Ovary (tissue), 9 donors: Measurements from ENCODE around the gene GDF10. TPM values are rescaled to one million over a fixed set of nuclear protein-coding genes. Genes with fewer than 3 reads are reported as not detected.

ENCODE experiments used
- DNase-seq, 5 donors: peaks; one replicate each; pipeline ENCODE4 v3.0.0-alpha.2; 2019 to 2020
- H3K27ac ChIP-seq, 2 donors: fragments of 200-600 bp; one replicate each; pipeline versions ENCODE4 v1.5.1 to v1.8.0; 2019 to 2022
- H3K27me3 ChIP-seq: fragments of 200-600 bp; one replicate; pipeline ENCODE4 v1.8.0; 2022
- H3K36me3 ChIP-seq: fragments of 200-600 bp; sonication (generic); one replicate; pipeline ENCODE4 v1.5.1; 2019
- H3K4me1 ChIP-seq: one replicate; pipeline ENCODE4 v1.8.1; 2013; ENCODE audit warnings: mild to moderate bottlenecking, moderate library complexity; ENCODE audit not compliant: insufficient read depth
- H3K4me3 ChIP-seq: fragments of 200-600 bp; sonication (generic); one replicate; pipeline ENCODE4 v1.5.1; 2017
- H3K9me3 ChIP-seq, 2 donors: fragments of 200-600 bp in 1 of 2; sonication (generic) in 1 of 2; one replicate each; pipeline versions ENCODE4 v1.5.1 to v1.8.1; 2013 to 2019; ENCODE audit warnings: mild to moderate bottlenecking in 1 of 2, moderate library complexity in 1 of 2
- CTCF ChIP-seq, 3 donors: fragments of 450-650 bp in 2 of 3; fragments of 200-600 bp in 1 of 3; IDR thresholded peaks; one replicate each; pipeline versions ENCODE4 v1.5.1 to v1.8.0; 2016 to 2022; ENCODE audit warnings: antibody characterized with exemption in 3 of 3, mild to moderate bottlenecking in 1 of 3
- EP300 ChIP-seq: sonication (generic); formaldehyde crosslinking; IDR thresholded peaks from one replicate; pipeline ENCODE4 v1.6.1; 2017; ENCODE audit warnings: antibody characterized with exemption
- POLR2A ChIP-seq: fragments of 450-650 bp; IDR thresholded peaks from one replicate; pipeline ENCODE4 v1.6.1; 2017; ENCODE audit warnings: antibody characterized with exemption, mild to moderate bottlenecking, moderate library complexity
- WGBS, 3 donors: extraction: QIAGEN DNeasy Blood & Tissue Kit in 1 of 3; methylation state at CpG; one replicate each; pipeline versions ENCODE4 v1.1.5 to v1.1.7; 2013 to 2017; 5-methylcytosine and 5-hydroxymethylcytosine counted together
- intact Hi-C, 4 donors: fragments of 100-400 bp; cut with DNase I; formaldehyde crosslinking; loops; one replicate each; pipeline versions ENCODE4 v1.11.0 to v1.15.1; 2022 to 2023
- polyA plus RNA-seq, 2 donors: library from polyadenylated mRNA; stranded (reverse); fragments of 200-250 nt in 1 of 2; fragments of 350-450 nt in 1 of 2; fragmentation: Illumina TruSeq in 1 of 2; extraction: RNeasy Lipid Tissue Mini Kit (QIAGEN cat#74804) in 1 of 2; gene quantifications; one replicate each; pipeline ENCODE4 v1.2.3, GENCODE V29; 2013 to 2014
- total RNA-seq, 7 donors: library from RNA; depleted of rRNA in 2 of 7; stranded (reverse); fragments of >200 nt in 2 of 7; fragmentation: NEBNext Ultra II Directional in 3 of 7; extraction: Animal tissue kit (Norgen Biotek cat#: 25700) in 3 of 7; gene quantifications; one replicate each; pipeline versions ENCODE4 v1.1.0 to v1.2.4, GENCODE V29; 2016 to 2023
- donor health status: DM: no; HTN: no; CAD: no; lungs with moderate emphysema.
- donor health status: DM: no; HTN: no; CAD: no.
- donor health status: Bipolar disorder and iron deficiency.
- donor health status: DM: yes; HTN: yes; CAD: no.
- donor health status: DM: no; HTN: no; CAD: no.
- donor health status: DM: yes; HTN: yes; CAD: no.

Gene GDF10
- total and polyA plus RNA-seq, 9 donors = 0.12 to 1.2 (median 0.53) TPM; not detected in 3

GRCh38 chr10:47309408-47310089, 9.6 kb downstream of the GDF10 start:
- H3K9me3 ChIP-seq = no peaks in the 10 kb centered on the region
- 86 to 88% (median 88%) methylated on average over 28 to 34 of the region's 34 CpGs for WGBS, 3 donors
- TF ChIP-seq POLR2A (no peak), EP300 (no peak)
- intact Hi-C loops = loop anchor here in 2 of 4 donors (5.0 to 10.0 kb wide), 2 partner anchors 285 to 287 kb away; no protein-coding TSS in a partner anchor
- no peaks in the 10 kb centered on the region for H3K27me3 ChIP-seq
- no peak for DNase-seq
- H3K4me3 ChIP-seq = no peak overlapping the region
- H3K27ac ChIP-seq = no peak overlapping the region
- no peaks in the 10 kb centered on the region for H3K4me1 ChIP-seq
- H3K36me3 ChIP-seq = no peaks in the 10 kb centered on the region

GRCh38 chr10:47310090-47310505, 10.1 kb downstream of the GDF10 start:
- intact Hi-C loops = loop anchor here in 2 of 4 donors (5.0 to 10.0 kb wide), 2 partner anchors 285 to 288 kb away; no protein-coding TSS in a partner anchor
- H3K4me1 ChIP-seq = no peaks in the 10 kb centered on the region
- no peaks in the 10 kb centered on the region for H3K9me3 ChIP-seq
- no peaks in the 10 kb centered on the region for H3K27me3 ChIP-seq
- no peak overlapping the region for H3K27ac ChIP-seq
- DNase-seq = no peak
- no peak overlapping the region for H3K4me3 ChIP-seq
- 94 to 95% (median 95%) methylated on average over 28 to 37 of the region's 37 CpGs for WGBS, 3 donors
- TF ChIP-seq POLR2A (no peak), CTCF (IDR thresholded peaks at IDR 0.05) (no peak), EP300 (no peak)
- H3K36me3 ChIP-seq = no peaks in the 10 kb centered on the region

GRCh38 chr10:47311193-47311931, 11.4 kb downstream of the GDF10 start:
- intact Hi-C loops = loop anchor here in 2 of 4 donors (5.0 to 10.0 kb wide), 2 partner anchors 287 to 289 kb away; no protein-coding TSS in a partner anchor

GRCh38 chr10:47311932-47312662, 12.1 kb downstream of the GDF10 start:
- 31 to 37% (median 32%) methylated on average over 20 of the region's 20 CpGs for WGBS, 3 donors
- TF ChIP-seq POLR2A (no peak), CTCF (IDR thresholded peaks at IDR 0.05) (peak in 1 of 3 donors; percentile 23)
- no peak overlapping the region for H3K27ac ChIP-seq
- H3K4me1 ChIP-seq = no peaks in the 10 kb centered on the region
- H3K9me3 ChIP-seq = no peaks in the 10 kb centered on the region
- H3K4me3 ChIP-seq = no peak overlapping the region
- intact Hi-C loops = loop anchor here in 2 of 4 donors (5.0 to 10.0 kb wide), 2 partner anchors 287 to 290 kb away; no protein-coding TSS in a partner anchor
- DNase-seq = peak; percentile 37 to 76 (median 55)
- no peaks in the 10 kb centered on the region for H3K36me3 ChIP-seq
- no peaks in the 10 kb centered on the region for H3K27me3 ChIP-seq

More at GRCh38 chr10:47311193-47311931, 11.4 kb downstream of the GDF10 start:
- no peak for TF ChIP-seq EP300
- TF ChIP-seq POLR2A = no peak
- TF ChIP-seq CTCF (IDR thresholded peaks at IDR 0.05) = no peak
- no peak overlapping the region for H3K4me3 ChIP-seq
- no peak overlapping the region for H3K27ac ChIP-seq
- H3K4me1 ChIP-seq = no peaks in the 10 kb centered on the region
- DNase-seq = no peak
- H3K36me3 ChIP-seq = no peaks in the 10 kb centered on the region
- no peaks in the 10 kb centered on the region for H3K9me3 ChIP-seq
- 14 to 19% (median 16%) methylated on average over 10 of the region's 10 CpGs for WGBS, 3 donors
- H3K27me3 ChIP-seq = no peaks in the 10 kb centered on the region
